Thoracic aorta endothelial cell (primary cell): ENCODE data around the gene FCAR. TPM values are rescaled to one million over a fixed set of nuclear protein-coding genes. Genes with fewer than 3 reads are reported as not detected.

ENCODE experiments used
- small RNA-seq: library from RNA; depleted of rRNA; stranded (forward); fragments of <200 nt; gene quantifications from one replicate; pipeline ENCODE3, GENCODE V24; 2012
- total RNA-seq: library from RNA; depleted of rRNA; stranded (reverse); fragments of >200 nt; gene quantifications from 2 replicates; pipeline ENCODE4 v1.2.3, GENCODE V29; 2012

FCAR gene
- total RNA-seq = not detected in 2 replicates

GRCh38 chr19:54873990-54874389, at the start of gene FCAR:
Gene FCAR, plus strand, starts transcription at chr19:54874235. Its CDS starts 55 bp downstream, at chr19:54874290.

GRCh38 chr19:54832496-54832895, 41.5 kb upstream of the FCAR start, which contains the start of gene KIR2DS4:
Gene KIR2DS4, plus strand, starts transcription at chr19:54832676.

DNA sequence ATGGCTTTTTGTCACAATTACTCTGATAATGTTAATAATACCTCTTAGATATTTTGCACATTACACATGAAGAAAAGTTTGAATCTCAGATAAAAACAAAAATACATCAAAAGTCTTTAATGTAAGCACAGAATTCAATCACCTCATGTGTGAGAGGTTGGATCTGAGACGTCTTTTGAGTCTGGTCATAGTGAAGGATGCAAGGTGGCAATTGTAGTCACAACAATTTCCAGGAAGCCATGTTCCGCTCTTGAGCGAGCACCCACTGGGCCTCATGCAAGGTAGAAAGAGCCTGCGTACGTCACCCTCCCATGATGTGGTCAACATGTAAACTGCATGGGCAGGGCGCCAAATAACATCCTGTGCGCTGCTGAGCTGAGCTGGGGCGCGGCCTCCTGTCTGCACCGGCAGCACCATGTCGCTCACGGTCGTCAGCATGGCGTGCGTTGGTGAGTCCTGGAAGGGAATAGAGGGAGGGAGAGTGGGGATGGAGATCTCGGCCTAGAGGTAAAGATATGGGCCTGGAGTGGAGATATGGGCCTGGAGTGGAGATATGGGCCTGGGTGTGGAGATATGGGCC, 23.9 kb upstream of the FCAR start, which contains the start of gene KIR3DL2:
Gene KIR3DL2 (plus strand): TSS at position 383 of the 580 bp plus-strand sequence. CDS start 33 bp downstream, at position 416.

GRCh38 chr19:54905803-54906511, 31.9 kb downstream of the FCAR start, which contains the start of gene NCR1:
Gene NCR1, plus strand, starts transcription at chr19:54906148. Its CDS starts 40 bp downstream, at chr19:54906188.

Small RNAs within 50 kb of the gene (small RNA-seq; reads per million reads assigned to genes)
- 0.28 reads per million for gene RNU6-222P

Other genes starting within 250 kb of the FCAR start
- not detected in 2 replicates for gene LILRB1, start 243.8 kb upstream of the FCAR start, total RNA-seq
- gene LILRB4, start 211.2 kb upstream of the FCAR start, total RNA-seq = not detected in 2 replicates
- not detected in 2 replicates for gene KIR3DL3, start 149.8 kb upstream of the FCAR start, total RNA-seq
- gene KIR2DL3, start 135.7 kb upstream of the FCAR start, total RNA-seq = not detected in 2 replicates
- not detected in 2 replicates for gene KIR2DL1, start 104.4 kb upstream of the FCAR start, total RNA-seq
- not detected in 2 replicates for gene KIR2DL4, start 70.6 kb upstream of the FCAR start, total RNA-seq
- gene KIR3DL1, start 57.8 kb upstream of the FCAR start, total RNA-seq = not detected in 2 replicates
- not detected in 2 replicates for gene KIR2DS4, start 41.6 kb upstream of the FCAR start, total RNA-seq
- gene KIR3DL2, start 23.8 kb upstream of the FCAR start, total RNA-seq = not detected in 2 replicates
- not detected in 2 replicates for gene NCR1, start 31.9 kb downstream of the FCAR start, total RNA-seq
- under 0.01 TPM in 1 of 2 replicates, not detected in the other for gene NLRP7, start 73.3 kb downstream of the FCAR start, total RNA-seq
- gene NLRP2, start 92.1 kb downstream of the FCAR start, total RNA-seq = 0.66 and 0.93 TPM in 2 replicates
- not detected in 2 replicates for gene GP6, start 164.0 kb downstream of the FCAR start, total RNA-seq
- gene RDH13, start 188.9 kb downstream of the FCAR start, total RNA-seq = 8.1 and 11.7 TPM in 2 replicates
- 6.3 and 10.5 TPM in 2 replicates for gene EPS8L1, start 201.6 kb downstream of the FCAR start, total RNA-seq
- gene PPP1R12C, start 243.4 kb downstream of the FCAR start, total RNA-seq = 56.1 and 64.4 TPM in 2 replicates